Measurements from ENCODE around the gene HK1. TPM values are rescaled to one million over a fixed set of nuclear protein-coding genes. Genes with fewer than 3 reads are reported as not detected.

The HK1 gene
- total RNA-seq, 1 experiment from 2014 or later, result 98.8 TPM

- H2AK5ac ChIP-seq (ENCODE audit: insufficient read length, low read length), result no peak overlapping the region
- no peak overlapping the region for H2BK15ac ChIP-seq (ENCODE audit: low read depth, low read length)
- no peak overlapping the region for H3K14ac ChIP-seq (ENCODE audit: insufficient read depth, low read length)
- H3K56ac ChIP-seq (ENCODE audit: insufficient read length, low read depth, low read length), result no peak overlapping the region
- Mint-ChIP-seq H3K4me1 (peaks cover 26 to 34% of the 10 kb centered on the region in 2 experiments), H3K4me3 (no peak overlapping the region), H3K36me3 (ENCODE audit: insufficient read depth in 1 of 3, low read depth in 3 of 3) (peaks cover 24 to 37% (median 36%) of the 10 kb centered on the region in 3 experiments), H3K27me3 (ENCODE audit: low read depth) (peaks cover 9% of the 10 kb centered on the region), H3K27ac (no peak overlapping the region), H3K9me3 (no peaks in the 10 kb centered on the region)
- no peaks in the 10 kb centered on the region for H3K27me3 ChIP-seq (ENCODE audit: insufficient read depth, low read length)
- no peak overlapping the region for H4K91ac ChIP-seq (ENCODE audit: insufficient read length, low read depth, low read length)
- no CpG with 5 or more reads among the region's 3 CpGs for WGBS (ENCODE audit: extremely low coverage, insufficient read length, low lambda C conversion rate)
- no peaks in the 10 kb centered on the region for H3K79me2 ChIP-seq (ENCODE audit: insufficient read depth, low read length)
- no peak overlapping the region for H3K27ac ChIP-seq (ENCODE audit: insufficient read length, low read depth, low read length)
- H3K9me3 ChIP-seq (ENCODE audit: control insufficient read depth, low read depth, low read length), result no peaks in the 10 kb centered on the region
- no peak overlapping the region for H2BK5ac ChIP-seq (ENCODE audit: insufficient read length, low read length)
- no peaks in the 10 kb centered on the region for H3K23me2 ChIP-seq (ENCODE audit: insufficient read length, low read depth, low read length, poor library complexity, severe bottlenecking)
- no peak overlapping the region for H2BK120ac ChIP-seq (ENCODE audit: low read depth, low read length, poor library complexity, severe bottlenecking)
- H2BK12ac ChIP-seq (ENCODE audit: insufficient read length, low read depth, low read length), result no peak overlapping the region
- H2BK20ac ChIP-seq (ENCODE audit: low read depth, low read length, poor library complexity, severe bottlenecking), result no peak overlapping the region
- no peak overlapping the region for H4K5ac ChIP-seq (ENCODE audit: insufficient read length, low read depth, low read length)
- H3K4me2 ChIP-seq (ENCODE audit: insufficient read depth, insufficient read length, low read length), result no peak overlapping the region
- H3K9ac ChIP-seq (ENCODE audit: extremely low read depth, insufficient read length, low read length), result no peak overlapping the region
- H3K23ac ChIP-seq (ENCODE audit: insufficient read length, low read depth, low read length), result no peak overlapping the region
- no peaks in the 10 kb centered on the region for H3K79me1 ChIP-seq (ENCODE audit: insufficient read depth, low read depth, low read length, poor library complexity, severe bottlenecking)
- DNase-seq, result no peak
- TF ChIP-seq, protein P1, sequence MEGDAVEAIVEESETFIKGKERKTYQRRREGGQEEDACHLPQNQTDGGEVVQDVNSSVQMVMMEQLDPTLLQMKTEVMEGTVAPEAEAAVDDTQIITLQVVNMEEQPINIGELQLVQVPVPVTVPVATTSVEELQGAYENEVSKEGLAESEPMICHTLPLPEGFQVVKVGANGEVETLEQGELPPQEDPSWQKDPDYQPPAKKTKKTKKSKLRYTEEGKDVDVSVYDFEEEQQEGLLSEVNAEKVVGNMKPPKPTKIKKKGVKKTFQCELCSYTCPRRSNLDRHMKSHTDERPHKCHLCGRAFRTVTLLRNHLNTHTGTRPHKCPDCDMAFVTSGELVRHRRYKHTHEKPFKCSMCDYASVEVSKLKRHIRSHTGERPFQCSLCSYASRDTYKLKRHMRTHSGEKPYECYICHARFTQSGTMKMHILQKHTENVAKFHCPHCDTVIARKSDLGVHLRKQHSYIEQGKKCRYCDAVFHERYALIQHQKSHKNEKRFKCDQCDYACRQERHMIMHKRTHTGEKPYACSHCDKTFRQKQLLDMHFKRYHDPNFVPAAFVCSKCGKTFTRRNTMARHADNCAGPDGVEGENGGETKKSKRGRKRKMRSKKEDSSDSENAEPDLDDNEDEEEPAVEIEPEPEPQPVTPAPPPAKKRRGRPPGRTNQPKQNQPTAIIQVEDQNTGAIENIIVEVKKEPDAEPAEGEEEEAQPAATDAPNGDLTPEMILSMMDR (conservative IDR thresholded peaks at IDR 0.05), result no peak
- no peak overlapping the region for H3K18ac ChIP-seq (ENCODE audit: insufficient read length, low read depth, low read length)
- H3K4me1 ChIP-seq (ENCODE audit: insufficient read depth, low read length), result no peaks in the 10 kb centered on the region; the same call in 1 of the 2 replicates
- no peak overlapping the region for H2AFZ ChIP-seq (ENCODE audit: low read length)
- no peaks in the 10 kb centered on the region for H4K20me1 ChIP-seq (ENCODE audit: control insufficient read depth, insufficient read depth, insufficient read length)
- no peak overlapping the region for H4K8ac ChIP-seq (replicated peaks; ENCODE audit: insufficient read length, low read depth, low read length)
- H3T11ph ChIP-seq (ENCODE audit: low read length), result no peak overlapping the region
- no peak overlapping the region for H3K4ac ChIP-seq (ENCODE audit: low read depth, low read length)
Measured at GRCh38 chr10:69403519-69403918, 125.2 kb downstream of the HK1 start.

Data from H9 (cell line).